HT1080 (cell line): ENCODE results near the gene HDGFL2. TPM values are rescaled to one million over a fixed set of nuclear protein-coding genes. Genes with fewer than 3 reads are reported as not detected.

Experiments
- DNase-seq: peaks from one replicate; pipeline ENCODE4 v3.0.0-alpha.2; 2015; ENCODE audit warnings: low read depth
- total RNA-seq: library from RNA; depleted of rRNA; stranded (reverse); fragments of >200 nt; shearing (Covaris generic); gene quantifications from 2 replicates; pipeline ENCODE4 v1.2.3, GENCODE V29; 2014

HDGFL2 gene
- total RNA-seq, 1 experiment from 2014 or later, result 26.4 TPM

DNA sequence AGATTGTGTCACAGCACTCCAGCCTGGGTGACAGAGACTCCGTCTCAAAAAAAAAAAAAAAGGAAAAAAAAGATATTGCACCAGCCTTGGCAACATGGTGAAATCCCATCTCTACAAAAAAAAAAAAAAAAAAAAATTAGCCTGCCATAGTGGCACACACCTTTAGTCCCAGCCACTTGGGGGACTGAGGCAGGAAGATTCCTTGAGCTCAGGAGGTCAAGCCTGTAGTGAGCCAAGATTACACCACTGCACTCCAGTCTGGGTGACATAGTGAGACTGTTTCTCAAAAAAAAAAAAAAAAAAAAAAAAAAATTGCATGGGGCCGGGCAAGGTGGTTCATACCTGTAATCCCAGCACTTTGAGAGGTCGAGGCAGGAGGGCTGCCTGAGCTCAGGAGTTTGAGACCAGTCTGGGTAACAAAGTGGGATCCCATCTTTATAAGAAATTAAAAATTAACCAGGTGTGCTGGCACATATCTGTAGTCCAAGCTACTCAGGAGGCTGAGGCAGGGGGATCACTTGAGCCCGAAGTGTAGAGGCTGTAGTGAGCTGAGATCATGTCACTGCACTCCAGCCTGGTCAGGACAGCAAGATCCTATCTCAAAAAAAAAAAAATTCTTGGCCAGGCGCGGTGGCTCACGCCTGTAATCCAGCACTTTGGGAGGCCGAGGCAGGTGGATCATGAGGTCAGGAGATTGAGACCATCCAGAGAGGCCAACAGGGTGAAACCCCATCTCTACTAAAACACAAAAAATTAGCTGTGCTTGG, 7.1 kb upstream of the HDGFL2 start:
- no peak for DNase-seq

DNA sequence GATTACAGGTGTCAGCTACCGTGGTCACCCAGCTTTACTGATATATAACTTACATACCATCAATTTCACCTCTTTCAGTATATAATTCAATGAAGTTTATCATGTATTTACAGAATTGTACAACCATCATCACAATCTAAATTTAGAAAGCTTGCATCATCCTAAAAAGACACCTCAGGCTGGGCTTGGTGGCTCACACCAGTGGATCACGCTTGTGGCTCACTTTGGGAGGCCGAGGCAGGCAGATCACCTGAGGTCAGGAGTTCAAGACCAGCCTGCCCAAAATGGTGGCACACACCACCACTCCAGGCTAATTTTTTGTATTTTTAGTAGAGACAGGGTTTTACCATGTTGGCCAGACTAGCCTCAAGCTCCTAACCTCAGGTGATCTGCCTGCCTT, 4.3 kb upstream of the HDGFL2 start:
- no peak for DNase-seq

DNA sequence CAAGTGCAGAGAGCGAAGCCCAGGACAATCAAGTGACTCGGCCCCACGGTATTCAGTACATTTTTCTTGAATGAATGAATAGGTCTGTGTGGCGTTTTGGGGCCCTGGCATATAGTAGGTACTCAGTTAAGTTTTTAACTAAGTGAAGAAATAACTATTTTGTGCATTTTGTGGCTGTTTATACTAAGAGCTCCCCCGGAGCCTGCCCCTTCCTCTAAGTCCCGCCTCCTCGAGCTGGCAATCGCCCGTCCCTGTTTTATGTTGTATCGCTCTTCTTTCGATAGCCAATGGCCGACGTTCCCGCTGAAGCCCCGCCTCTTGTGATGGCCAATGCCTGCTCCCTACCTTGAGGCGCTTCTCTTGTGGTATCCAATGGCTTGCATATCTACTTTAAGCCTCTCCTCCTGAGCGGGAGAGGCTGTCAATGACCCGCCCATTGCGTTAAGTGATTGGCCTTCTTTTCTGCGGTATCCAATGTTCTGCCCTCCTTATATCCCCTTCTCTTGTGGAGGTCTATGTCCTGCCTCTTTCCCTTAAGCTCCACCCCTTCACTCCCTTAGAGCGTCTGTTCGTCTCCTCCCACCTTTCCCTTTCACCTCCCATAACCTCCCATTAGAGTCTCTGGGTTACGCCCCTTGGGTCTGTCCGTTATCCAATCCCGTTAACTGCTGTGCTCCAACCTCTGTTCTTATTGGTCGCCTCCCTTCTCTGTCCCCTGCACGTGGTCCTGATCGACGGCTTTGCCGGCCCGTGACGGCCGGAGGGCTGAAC, 509 bp upstream of the HDGFL2 start:
- DNase-seq, result peak; percentile 99

- DNase-seq, result no peak
These were observed 1.1 kb downstream of the HDGFL2 start for GRCh38 chr19:4473011-4473762.

GRCh38 chr19:4473763-4474513, 1.8 kb downstream of the HDGFL2 start:
- DNase-seq, result no peak

DNA sequence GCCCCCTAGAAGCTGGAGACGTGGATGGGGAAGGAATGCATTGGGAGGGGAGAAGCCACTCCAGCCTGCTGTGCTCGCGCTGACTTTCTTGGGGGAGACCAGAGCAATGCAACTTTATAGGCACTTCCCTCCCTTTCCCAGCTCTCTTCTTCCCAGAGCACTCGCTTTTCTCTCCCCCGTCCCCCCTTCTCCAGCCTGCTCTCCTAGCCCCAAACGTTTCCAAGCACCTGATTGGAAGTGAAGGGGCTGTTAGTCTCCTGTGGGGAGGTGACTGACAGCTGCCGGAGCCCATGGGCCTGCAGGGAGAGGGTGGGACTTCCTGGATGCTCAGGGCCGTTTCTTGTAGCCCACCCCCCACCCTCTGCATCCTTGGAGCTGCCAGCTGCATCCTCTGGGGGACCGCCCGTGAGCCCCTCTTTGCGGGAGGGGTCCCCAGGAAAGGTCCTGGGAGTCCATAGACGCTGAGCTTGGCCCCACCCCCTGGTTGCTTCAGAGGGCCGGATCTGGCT, 2.5 kb downstream of the HDGFL2 start:
- DNase-seq, result peak; percentile 53

DNA sequence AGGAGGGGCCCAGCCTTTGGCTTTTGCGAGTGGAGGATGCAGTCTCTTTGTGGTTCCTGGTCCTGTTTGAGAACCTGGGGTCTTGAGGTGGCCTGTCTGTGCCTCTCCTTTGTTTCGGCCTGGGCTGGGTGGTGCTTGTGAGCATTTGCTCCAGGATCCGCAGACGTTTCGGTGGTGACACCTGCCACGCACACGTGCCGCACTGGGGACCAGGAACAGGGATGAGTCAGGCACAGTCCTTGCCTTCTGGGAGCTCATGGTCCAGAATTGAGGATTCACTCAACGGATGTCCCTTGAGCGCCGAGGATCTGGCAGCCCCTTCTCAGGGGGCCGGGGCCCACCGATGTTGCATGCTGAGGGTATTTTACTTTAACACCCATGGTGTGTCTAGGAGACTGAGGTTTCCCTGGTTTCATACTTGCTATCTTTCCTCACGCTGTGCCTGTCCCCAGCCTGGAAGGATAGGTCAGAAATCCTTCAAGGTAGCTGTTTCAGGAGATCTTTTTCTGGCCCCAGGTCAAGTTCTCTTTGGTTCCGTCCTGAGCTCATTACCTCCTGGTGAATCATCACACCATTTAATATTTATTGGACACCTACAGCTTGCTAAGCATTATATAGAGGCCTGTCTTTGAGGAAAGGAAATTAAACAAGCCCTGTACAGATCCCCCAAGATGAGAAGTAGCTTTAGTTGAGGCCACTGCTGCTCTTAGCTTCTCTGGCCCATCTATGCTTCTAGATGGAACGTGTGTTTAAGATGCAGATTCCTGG, 5.1 kb downstream of the HDGFL2 start:
- no peak for DNase-seq

DNA sequence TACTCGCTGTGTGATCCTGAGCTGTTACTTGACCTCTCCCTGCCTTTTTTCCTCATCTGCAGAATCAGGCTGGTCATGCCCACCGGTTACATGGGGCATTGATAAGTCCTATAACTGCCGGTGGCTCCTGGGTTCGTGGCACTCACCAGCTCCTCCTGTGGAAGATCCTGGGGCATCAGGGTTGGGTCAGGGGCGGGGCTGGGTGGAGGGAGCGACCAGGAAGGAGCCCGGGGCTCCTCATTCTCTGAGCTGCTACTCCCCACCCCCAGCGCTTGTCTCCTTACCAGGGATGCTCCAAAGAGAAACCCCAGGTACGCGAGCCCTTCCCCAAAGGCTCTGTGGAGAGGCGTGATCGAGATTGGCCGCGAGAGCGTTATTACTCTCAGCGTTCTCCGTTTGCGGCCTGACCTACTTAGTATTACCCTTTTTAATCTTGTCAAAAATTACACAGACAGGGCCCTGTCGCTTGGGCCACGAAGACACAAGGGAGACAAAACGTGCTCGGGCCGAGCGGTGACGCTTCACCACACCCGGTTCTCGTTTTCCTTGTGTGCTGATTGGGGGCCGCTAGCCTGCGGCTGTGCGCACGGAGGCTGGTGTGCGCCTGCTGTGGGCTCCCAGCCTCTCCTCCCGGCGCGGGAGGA, 10.7 kb downstream of the HDGFL2 start:
- DNase-seq, result no peak

DNA sequence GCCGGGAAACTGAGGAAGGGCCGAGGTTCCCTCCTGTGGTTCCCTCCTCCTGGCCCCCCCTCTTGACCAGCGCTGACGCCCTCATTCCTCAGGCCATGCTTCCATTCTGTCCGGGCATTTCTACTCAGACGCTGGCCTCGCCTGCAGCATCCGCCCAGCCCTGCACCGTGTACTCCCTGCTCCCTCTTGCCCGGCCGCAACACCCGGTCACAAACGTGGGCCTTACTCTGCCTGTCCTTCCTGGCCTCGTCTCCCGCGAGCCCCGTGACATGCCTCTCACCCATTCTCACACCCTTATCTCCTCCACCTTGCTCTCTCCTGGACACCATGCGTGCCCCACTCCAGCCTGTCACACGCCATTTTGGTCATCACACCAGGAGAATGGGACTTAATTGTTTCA, 11.3 kb downstream of the HDGFL2 start:
- DNase-seq, result no peak

DNA sequence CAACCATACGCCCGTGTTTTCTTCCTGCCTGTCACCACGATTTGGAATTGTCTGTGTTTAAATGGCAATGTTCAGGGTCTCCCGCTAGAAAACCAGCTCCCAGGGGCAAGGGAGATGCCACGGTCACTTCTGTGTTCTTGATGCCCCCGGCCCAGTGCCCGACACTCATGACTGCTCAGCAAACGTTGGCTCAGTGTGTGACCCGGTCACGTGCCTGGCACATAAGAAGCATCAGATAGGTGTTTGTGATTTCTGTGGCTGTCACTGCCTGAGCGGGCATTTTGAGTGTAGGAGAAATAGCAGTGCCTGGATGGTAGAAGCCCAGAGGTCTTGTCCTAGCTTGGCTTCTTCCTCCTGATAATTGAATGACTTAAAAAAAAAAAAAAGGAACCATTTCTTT, 15.5 kb downstream of the HDGFL2 start:
- no peak for DNase-seq

DNA sequence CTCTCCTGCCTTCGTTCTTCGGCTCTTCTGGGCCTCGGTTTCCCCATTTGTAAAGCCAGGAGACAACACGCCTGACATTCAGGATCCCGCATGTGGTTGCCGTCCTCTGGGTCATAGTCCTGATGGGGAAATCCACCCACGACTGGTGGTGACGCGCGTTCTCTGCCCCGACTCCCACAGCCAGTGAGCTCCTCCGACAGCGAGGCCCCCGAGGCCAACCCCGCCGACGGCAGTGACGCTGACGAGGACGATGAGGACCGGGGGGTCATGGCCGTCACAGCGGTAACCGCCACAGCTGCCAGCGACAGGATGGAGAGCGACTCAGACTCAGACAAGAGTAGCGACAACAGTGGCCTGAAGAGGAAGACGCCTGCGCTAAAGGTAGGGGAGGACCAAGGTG, 16.4 kb downstream of the HDGFL2 start:
- no peak for DNase-seq

DNA sequence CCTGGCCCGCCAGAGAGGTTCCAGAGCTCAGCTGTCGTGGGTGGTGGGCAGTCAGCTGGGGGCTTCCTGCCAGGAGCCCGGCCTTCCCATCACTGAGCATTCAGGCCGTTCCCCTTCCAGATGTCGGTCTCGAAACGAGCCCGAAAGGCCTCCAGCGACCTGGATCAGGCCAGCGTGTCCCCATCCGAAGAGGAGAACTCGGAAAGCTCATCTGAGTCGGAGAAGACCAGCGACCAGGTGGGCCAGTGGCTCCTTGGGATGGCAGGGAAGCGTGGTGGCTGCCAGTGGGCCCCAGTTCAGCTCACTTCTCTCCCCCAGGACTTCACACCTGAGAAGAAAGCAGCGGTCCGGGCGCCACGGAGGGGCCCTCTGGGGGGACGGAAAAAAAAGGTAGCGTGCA, 19.3 kb downstream of the HDGFL2 start:
- no peak for DNase-seq

DNA sequence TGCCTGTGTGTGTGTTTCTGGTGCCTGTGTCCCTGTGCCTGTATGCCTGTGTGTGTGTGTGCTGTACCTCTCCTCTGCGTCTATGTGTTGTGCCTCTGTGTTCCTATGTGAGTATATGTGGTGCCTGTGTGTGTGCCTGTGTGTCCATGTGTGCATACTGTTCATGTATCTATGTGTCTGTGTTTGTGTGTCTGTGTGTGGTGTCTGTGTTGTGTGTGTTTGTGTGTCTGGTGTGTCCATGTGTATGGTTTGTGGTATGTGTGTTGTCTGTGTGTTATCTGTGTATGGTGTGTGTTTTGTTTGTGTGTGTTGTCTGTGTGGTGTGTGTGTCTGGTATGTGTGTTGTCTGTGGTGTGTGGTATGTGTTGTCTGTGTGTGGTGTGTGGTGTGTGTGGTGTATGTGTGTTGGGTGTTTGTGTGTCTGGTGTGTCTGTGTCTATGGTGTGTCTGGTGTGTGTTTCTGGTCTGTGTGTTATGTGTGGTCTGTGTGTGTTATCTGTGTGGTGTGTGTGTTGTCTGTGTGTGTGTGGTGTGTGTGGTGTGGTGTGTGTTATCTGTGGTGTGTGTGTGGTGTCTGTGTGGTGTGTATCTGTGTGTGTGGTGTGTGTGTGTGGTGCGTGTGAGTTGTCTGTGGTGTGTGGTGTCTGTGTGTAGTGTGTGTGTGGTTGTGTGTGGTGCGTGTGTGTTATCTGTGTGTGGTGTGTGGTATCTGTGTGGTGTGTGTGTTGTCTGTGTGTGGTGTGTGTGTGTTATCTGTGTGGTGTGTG, 20.4 kb downstream of the HDGFL2 start:
- no peak for DNase-seq

DNA sequence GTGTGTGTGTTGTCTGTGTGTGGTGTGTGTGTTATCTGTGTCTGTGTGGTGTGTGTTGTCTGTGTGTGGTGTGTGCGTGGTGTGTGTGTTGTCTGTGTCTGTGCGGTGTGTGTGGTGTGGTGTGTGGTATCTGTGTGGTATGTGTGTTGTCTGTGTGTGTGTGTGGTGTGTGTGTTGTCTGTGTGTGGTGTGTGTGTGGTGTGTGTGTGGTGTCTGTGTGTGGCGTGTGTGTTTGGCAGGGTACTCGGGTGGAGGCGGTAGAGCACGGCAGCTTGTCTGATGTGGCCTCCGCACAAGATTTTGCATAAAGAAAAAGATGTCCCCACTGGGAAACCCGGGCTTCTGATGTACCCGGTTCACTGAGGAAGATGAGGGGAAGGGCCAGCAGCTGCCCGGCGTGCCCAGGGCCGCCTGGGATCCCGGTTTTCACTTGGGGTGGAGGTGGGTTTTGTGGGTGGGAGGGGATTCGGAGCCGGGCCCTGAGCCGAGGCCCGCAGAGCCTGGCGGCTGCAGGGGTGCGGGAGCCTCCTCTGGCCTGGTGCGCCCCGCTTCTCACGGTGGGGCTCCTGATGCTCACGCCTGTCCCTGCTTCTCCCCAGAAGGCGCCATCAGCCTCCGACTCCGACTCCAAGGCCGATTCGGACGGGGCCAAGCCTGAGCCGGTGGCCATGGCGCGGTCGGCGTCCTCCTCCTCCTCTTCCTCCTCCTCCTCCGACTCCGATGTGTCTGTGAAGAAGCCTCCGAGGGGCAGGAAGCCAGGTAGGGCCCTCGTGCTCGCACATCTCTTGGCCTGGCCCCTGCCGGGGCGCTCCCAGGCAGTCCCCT, 21.2 kb downstream of the HDGFL2 start:
- no peak for DNase-seq

DNA sequence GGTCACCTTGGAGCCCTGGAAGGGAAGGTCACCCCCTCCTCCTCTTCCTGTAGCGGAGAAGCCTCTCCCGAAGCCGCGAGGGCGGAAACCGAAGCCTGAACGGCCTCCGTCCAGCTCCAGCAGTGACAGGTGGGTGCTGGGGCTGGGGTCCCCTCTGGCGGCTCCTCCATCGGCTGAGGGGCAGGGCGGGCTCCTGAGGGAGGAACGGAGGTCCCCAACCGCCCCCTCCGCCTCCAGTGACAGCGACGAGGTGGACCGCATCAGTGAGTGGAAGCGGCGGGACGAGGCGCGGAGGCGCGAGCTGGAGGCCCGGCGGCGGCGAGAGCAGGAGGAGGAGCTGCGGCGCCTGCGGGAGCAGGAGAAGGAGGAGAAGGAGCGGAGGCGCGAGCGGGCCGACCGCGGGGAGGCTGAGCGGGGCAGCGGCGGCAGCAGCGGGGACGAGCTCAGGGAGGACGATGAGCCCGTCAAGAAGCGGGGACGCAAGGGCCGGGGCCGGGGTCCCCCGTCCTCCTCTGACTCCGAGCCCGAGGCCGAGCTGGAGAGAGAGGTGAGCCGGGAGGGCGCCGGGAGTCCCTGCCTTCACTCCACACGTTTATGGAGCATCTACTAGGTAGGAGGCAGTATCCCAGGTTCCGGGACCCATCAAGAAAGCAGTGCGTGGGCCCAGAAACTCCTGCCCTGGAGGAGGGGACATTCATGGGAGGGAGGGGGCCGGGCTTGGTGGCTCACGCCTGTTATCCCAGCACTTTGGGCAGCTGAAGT, 22.0 kb downstream of the HDGFL2 start:
- DNase-seq, result no peak

GRCh38 chr19:4494691-4495064, 22.6 kb downstream of the HDGFL2 start:
- DNase-seq, result no peak

GRCh38 chr19:4495471-4495870, 23.4 kb downstream of the HDGFL2 start:
- no peak for DNase-seq

- no peak for DNase-seq
These were observed 24.2 kb downstream of the HDGFL2 start for GRCh38 chr19:4496304-4496703.
